M059J (cell line): ENCODE data around the gene AIP. TPM values are rescaled to one million over a fixed set of nuclear protein-coding genes. Genes with fewer than 3 reads are reported as not detected.
"Not testable (repeated sequence)": the region's sequence is repeated elsewhere in the genome, so short reads cannot be mapped to it uniquely, and the experiment has no call there.

Source experiments
- DNase-seq: peaks from one replicate; pipeline ENCODE4 v3.0.0-alpha.2; 2012; ENCODE audit warnings: low read depth
- total RNA-seq: library from RNA; depleted of rRNA; stranded (reverse); fragments of >200 nt; shearing (Covaris generic); gene quantifications from 2 replicates; pipeline ENCODE4 v1.2.3, GENCODE V29; 2014

AIP gene
- total RNA-seq, 1 experiment from 2014 or later: 81.6 TPM

DNA sequence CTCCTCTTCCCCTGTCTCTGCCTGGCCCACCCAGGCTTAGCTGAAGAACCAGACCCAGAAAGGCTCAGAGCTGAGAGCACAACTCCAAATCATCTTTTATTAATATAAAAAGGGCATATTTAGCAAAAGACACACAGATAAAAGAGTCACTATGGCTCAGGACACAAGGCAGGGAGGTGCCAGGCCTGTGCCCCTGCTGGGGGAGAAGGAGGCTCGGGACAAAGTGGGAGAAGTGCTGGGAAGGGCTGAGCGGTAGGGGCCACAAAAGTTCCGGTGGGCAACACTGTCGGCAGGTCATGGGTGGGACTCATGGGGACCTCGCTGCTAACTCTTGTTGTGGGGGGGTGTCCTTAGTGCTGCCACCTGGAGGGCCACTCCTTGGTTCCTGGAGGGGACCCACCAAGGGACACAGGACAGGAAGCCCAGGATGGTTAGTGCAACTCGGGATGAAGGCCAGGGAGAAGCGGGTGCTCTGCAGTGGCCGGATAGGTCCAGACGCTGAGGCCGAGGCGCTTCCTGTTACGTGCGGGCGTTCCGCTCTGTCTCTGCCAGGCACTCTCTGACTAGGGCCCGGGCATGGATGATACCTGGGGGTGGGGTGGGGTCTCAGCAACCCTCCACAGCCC lies 23.7 kb downstream of the AIP start:
- no peak for DNase-seq

DNA sequence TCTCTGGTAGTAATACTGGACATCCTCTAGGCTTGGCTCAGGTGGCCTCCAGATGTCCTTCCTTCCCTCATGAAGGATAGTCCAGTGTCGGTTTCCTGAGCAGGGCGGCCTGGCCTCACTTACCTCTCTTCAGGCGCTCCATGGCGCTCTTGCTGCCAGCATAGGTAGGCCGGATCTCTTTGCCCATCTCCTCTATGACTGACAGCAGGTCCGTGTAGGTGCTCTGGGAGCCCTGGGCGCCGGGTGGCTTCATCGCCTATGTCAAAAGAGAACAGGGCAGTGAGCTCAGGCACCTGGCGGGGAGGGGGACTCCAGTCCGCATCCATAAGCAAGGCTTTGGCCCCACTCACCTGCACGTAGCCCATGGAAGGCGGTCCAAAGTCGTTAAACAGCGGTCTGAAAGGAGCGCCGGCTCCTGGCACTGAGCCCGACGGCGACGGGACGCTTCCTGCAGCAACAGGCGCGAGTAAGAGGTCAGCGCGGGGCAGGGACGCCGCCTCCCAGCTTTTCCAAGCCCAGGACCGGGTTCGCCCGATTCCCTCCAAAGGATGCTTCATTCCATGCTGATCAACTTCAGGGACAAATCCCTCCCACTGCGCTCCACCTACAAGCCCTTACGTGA lies 24.5 kb downstream of the AIP start:
- no peak for DNase-seq

GRCh38 chr11:67507864-67508485 lies 25.1 kb downstream of the AIP start, which contains the start of gene CDK2AP2:
CDK2AP2 (minus strand) TSS chr11:67508162; CDS start chr11:67508082, 80 bp downstream.
- peak; percentile 99 for DNase-seq

GRCh38 chr11:67508486-67509121 lies 25.8 kb downstream of the AIP start:
- DNase-seq: peak; percentile 96

DNA sequence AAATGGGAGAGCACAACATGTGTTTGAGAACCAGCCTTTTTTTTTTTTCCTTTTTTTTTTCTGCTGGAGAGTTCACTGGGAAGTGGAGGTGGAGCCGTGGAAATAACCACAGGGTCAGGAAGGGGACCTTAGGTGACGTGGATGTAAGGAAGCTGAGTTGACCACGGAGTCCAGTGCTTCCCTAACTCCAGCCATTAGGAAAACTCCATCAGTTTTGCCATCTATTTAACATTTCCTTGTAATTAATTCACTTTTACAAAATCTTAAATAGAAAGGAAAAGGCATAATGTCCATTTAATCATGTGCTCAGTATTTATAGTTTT lies 27.2 kb downstream of the AIP start:
- peak; percentile 51 for DNase-seq

GRCh38 chr11:67511558-67511957 lies 28.7 kb downstream of the AIP start:
- DNase-seq: not testable (repeated sequence)

- DNase-seq: no peak
These were observed 31.3 kb downstream of the AIP start for GRCh38 chr11:67514116-67514515.

- DNase-seq: no peak
These were observed 34.0 kb downstream of the AIP start for GRCh38 chr11:67516806-67517205.

GRCh38 chr11:67517784-67518552 lies 35.1 kb downstream of the AIP start:
- no peak for DNase-seq

DNA sequence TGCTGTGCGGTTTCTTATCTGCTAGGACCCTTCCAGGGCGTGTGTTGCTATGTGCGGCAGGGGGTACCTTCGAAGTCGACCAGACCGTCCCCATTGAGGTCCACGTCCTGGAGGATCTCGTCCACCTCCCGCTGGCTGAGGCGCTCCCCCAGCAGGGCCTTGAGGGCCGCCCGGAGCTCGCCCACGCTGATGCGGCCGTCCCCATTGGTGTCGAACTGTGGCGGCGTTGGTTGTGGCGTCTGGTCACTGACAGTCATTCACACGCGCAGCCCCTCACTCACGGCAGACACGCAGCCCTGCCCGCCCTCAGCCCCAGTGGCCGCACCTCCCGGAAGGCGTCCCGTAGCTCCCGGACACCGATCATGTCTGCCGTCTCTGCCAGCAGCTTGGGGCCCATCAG lies 36.9 kb downstream of the AIP start:
- no peak for DNase-seq

DNA sequence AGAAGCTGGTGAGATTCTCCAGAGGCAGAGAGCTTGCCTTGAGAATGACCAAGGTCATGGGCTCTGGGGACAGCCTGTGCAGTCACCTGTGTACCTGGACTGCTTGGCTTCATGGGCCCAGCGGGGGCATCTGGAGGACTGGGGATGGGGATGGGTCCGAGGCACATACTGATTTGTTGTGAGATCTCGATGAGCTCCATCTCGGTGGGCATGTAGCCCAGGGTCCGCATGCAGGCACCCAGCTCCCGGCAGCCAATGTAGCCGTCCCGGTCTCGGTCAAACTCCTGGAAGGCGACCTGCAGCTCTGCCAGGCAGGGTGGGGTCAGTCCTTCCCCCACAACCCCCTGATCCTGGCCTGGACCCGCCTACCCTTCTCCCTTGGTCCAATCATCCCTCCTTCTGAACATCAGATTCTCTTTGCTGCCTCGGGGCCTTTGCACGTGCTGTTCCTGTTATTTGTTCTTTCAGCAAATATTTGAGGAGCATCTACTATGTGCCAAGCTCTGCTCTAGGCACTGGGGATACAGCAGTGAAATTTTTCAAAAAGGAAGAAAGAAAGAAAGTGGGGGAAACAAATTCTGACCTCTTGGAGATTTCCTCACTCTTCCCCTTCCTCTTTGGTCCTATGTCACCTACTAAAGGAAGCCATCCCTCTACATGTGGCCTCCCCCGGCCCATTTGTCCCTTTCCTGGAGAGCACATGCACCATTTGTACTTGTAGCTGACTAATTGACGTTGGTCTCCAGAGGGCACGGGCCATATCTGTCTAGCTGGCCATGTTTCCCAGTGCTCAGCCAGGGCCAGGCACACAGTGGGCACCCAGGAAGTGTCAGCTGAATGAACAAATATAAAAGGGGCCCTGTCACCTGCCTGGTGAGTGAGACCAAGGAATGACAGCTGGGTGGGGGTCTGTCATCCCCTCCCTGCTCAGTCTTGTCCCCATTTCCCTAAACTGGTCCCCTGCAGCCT lies 38.3 kb downstream of the AIP start:
- no peak for DNase-seq

- no peak for DNase-seq
These were observed 39.1 kb downstream of the AIP start for GRCh38 chr11:67521924-67522323.

GRCh38 chr11:67522338-67522737 lies 39.5 kb downstream of the AIP start:
- no peak for DNase-seq

DNA sequence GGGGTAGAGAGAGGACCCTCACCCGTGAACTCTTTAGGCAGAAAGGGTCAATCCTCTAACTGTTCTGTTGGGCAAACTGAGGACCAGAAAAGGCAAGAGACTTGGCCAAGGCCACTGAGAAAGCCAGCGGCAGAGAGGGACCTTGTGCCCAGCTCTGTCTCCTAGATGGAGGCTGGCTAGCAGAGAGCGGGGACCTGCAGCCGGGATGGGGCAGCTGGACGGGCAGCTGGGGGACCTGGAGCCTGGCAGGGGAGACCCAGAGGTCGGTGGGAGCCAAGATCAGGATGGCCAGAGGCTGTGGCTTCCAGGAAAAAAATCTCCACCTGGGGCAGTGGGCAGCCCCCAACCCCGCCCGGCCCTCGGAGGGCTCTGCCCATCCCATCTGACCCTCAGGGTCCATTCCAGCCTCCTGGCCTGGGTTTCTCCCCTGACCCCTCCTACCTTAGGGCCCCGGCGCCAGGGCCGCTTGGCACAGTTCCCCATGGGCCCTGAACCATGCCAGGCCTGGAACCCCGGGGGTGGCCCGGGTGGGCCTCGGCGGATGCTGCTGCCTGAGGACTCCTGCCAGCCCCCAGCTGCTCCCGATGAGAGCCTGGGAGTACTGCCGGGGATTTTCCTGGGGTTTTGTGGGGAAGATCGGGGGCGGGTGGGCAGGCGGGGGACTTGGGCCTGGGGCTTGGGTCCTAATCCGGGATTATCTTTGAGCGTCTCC lies 40.2 kb downstream of the AIP start, which contains the start of gene CABP2:
CABP2 (minus strand) TSS at position 603 of the 712 bp plus-strand sequence; CDS start at position 483, 120 bp downstream.
- no peak for DNase-seq

GRCh38 chr11:67523556-67524479 lies 41.0 kb downstream of the AIP start:
- DNase-seq: no peak

- DNase-seq: no peak
These were observed 41.6 kb downstream of the AIP start for GRCh38 chr11:67524480-67524808.

DNA sequence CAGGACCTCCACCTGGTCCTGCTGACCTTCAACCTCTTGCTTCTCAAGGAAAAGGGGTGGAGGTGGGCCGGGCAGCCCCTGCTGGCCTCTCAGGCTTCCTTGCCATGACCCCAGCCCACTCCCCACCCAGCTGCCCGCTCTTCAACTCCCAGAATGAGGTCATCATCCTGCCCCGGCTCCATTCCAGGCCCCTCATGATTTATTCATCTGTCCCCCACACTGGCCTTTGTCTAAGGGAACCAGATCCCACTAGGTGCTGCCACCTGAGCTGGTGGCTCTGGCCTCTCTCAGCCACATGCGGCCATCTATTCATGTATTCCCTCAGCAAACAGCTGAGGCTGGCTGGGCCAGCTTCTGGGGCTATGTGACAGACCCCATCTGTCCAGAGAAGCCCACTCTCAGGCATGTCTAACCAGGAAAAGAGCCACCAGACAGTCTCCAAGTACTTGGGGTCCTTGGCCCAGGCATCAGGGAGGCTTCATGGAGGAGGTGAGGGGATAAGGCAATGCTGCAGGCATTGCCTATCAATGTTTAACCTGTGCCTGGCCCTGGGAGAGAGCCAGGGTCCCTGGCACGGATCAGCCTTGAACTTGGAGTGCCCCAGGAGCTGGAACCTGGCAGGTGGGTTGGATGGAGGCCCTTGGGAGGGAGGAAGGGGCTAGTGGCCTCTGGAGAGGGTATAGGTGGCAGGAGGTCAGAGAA lies 42.6 kb downstream of the AIP start:
- no peak for DNase-seq

GRCh38 chr11:67528376-67528775 lies 45.5 kb downstream of the AIP start:
- no peak for DNase-seq

DNA sequence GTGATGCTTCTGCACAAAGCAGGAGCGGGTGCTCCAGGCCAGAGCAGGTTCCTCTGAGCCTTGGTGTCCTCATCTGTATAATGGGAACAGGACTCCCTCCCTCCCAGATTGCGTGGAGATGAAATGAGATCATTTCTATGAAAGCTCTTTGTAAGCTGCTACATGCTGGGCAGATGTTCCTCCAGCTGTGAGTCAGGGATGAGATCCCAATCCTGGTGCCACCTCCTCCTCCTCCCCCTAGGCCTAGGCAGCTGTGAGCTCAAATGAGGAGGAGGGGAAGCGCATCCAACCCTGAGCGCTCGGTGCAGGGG lies 47.4 kb downstream of the AIP start:
- no peak for DNase-seq
